Stomach (tissue), 4 donors: ENCODE measurements around the gene CPED1.

Source experiments
- POLR2A ChIP-seq, 4 donors: fragments of 450-650 bp; IDR thresholded peaks; one replicate each; pipeline ENCODE4 v1.6.1; 2016; ENCODE audit warnings: antibody characterized with exemption in 4 of 4, control low read depth in 2 of 4, mild to moderate bottlenecking in 1 of 4, moderate library complexity in 1 of 4
- TF ChIP-seq, protein P1 (sequence below), 7 experiments: fragments of 450-650 bp in 4 of 7; fragments of 200-600 bp in 3 of 7; sonication (generic) in 3 of 7; IDR thresholded peaks; one replicate each; pipeline ENCODE4 v1.5.1; 2016 to 2019; ENCODE audit warnings: antibody characterized with exemption in 7 of 7, control low read depth in 2 of 7, mild to moderate bottlenecking in 1 of 7

- TF ChIP-seq POLR2A (IDR thresholded peaks at IDR 0.05) = no peak
- TF ChIP-seq, protein P1, sequence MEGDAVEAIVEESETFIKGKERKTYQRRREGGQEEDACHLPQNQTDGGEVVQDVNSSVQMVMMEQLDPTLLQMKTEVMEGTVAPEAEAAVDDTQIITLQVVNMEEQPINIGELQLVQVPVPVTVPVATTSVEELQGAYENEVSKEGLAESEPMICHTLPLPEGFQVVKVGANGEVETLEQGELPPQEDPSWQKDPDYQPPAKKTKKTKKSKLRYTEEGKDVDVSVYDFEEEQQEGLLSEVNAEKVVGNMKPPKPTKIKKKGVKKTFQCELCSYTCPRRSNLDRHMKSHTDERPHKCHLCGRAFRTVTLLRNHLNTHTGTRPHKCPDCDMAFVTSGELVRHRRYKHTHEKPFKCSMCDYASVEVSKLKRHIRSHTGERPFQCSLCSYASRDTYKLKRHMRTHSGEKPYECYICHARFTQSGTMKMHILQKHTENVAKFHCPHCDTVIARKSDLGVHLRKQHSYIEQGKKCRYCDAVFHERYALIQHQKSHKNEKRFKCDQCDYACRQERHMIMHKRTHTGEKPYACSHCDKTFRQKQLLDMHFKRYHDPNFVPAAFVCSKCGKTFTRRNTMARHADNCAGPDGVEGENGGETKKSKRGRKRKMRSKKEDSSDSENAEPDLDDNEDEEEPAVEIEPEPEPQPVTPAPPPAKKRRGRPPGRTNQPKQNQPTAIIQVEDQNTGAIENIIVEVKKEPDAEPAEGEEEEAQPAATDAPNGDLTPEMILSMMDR (IDR thresholded peaks at IDR 0.05) = no peak
Observed at GRCh38 chr7:121344093-121344492, 355.6 kb downstream of the CPED1 start.
